ENCODE results near the gene U2AF1L4. TPM values are rescaled to one million over a fixed set of nuclear protein-coding genes. Genes with fewer than 3 reads are reported as not detected.
A peak's percentile ranks its signal among the peaks of the same experiment; 100 is the strongest.

The U2AF1L4 gene
- total RNA-seq, 3 donors from 2014 or later (not counting 1 experiment from before 2014, with no cell fraction given) = 63.7 to 78.2 (median 73.0) TPM

GRCh38 chr19:35710784-35711723 is 34.2 kb downstream of the U2AF1L4 start:
- H3K36me3 ChIP-seq (ENCODE audit: control insufficient read depth, insufficient read depth, low read length) = no peaks in the 10 kb centered on the region
- H3K9me3 ChIP-seq (ENCODE audit: control insufficient read depth, insufficient read depth, low read length) = no peaks in the 10 kb centered on the region
- Mint-ChIP-seq H3K9me3 (no peaks in the 10 kb centered on the region), H3K4me3 (no peak overlapping the region), H3K36me3 (no peaks in the 10 kb centered on the region), H3K27ac (no peak overlapping the region), H3K4me1 (peaks cover 1 to 12% of the 10 kb centered on the region in 2 donors), H3K27me3 (ENCODE audit: low read depth in 2 of 2) (no peaks in the 10 kb centered on the region)
- DNase-seq = peak in 1 of 2 donors; percentile 55
- H3K4me3 ChIP-seq (ENCODE audit: low read length) = no peak overlapping the region
- TF ChIP-seq CTCF (IDR thresholded peaks at IDR 0.05) = no peak
- intact Hi-C loops (cut with micrococcal nuclease) = no loop called here
- peaks cover 29% of the 10 kb centered on the region for H3K4me1 ChIP-seq (ENCODE audit: control insufficient read depth, insufficient read depth, low read length)
- H3K27ac ChIP-seq (ENCODE audit: low read length) = peak overlapping the region; percentile 65
- no peak for ATAC-seq
- H3K27me3 ChIP-seq (ENCODE audit: control insufficient read depth, insufficient read depth, low read length) = no peaks in the 10 kb centered on the region
- 64% methylated on average over 13 of the region's 13 CpGs for WGBS (ENCODE audit: insufficient coverage)

GRCh38 chr19:35708391-35708790 is 36.8 kb downstream of the U2AF1L4 start:
- intact Hi-C loops (cut with micrococcal nuclease) = no loop called here
- Mint-ChIP-seq H3K36me3 (no peaks in the 10 kb centered on the region), H3K27me3 (ENCODE audit: low read depth in 2 of 2) (no peaks in the 10 kb centered on the region), H3K9me3 (no peaks in the 10 kb centered on the region), H3K27ac (no peak overlapping the region), H3K4me1 (no peaks in the 10 kb centered on the region), H3K4me3 (no peak overlapping the region)
- ATAC-seq (no peak), DNase-seq (no peak)
- no peaks in the 10 kb centered on the region for H3K27me3 ChIP-seq (ENCODE audit: control insufficient read depth, insufficient read depth, low read length)
- 94% methylated on average over 1 of the region's 1 CpG for WGBS (ENCODE audit: insufficient coverage)
- H3K27ac ChIP-seq (ENCODE audit: low read length) = no peak overlapping the region
- no peaks in the 10 kb centered on the region for H3K36me3 ChIP-seq (ENCODE audit: control insufficient read depth, insufficient read depth, low read length)
- TF ChIP-seq CTCF (IDR thresholded peaks at IDR 0.05) = no peak
- H3K4me1 ChIP-seq (ENCODE audit: control insufficient read depth, insufficient read depth, low read length) = peaks cover 13% of the 10 kb centered on the region
- H3K9me3 ChIP-seq (ENCODE audit: control insufficient read depth, insufficient read depth, low read length) = no peaks in the 10 kb centered on the region
- H3K4me3 ChIP-seq (ENCODE audit: low read length) = no peak overlapping the region

DNA sequence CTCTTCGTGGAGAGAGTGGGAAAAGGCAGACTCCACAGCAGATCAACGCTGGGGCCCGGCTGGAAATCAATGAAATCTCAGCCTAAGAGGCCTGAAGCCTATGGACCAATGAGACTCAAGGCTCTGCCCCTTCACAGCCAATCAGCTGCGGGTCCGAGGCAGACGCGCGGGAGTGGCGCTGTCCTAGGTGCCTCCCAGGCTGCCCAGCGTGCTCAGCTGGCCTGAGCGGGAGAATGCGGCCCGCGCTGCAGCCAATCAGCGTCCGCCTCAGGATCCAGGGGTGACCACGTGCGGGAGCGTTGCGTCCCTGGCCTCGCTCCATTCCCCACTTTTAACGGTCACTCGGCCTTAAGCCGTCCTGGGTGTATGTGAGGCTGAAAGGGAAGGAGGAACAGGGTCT is 41.0 kb downstream of the U2AF1L4 start, which contains the start of gene ZBTB32:
TSS of gene ZBTB32 (plus strand) at position 341 of the 400 bp plus-strand sequence. CDS start 10,069 bp downstream, outside the sequence.
- no peaks in the 10 kb centered on the region for H3K9me3 Mint-ChIP-seq

More for the DNA sequence above, 41.0 kb downstream of the U2AF1L4 start, which contains the start of gene ZBTB32:
- no peak for TF ChIP-seq CTCF (IDR thresholded peaks at IDR 0.05)
- 47% methylated on average over 24 of the region's 24 CpGs for WGBS (ENCODE audit: insufficient coverage)
- Mint-ChIP-seq H3K27me3 (ENCODE audit: low read depth in 2 of 2) (peaks cover 4 to 7% of the 10 kb centered on the region in 2 donors), H3K4me3 (no peak within 1 kb of the TSS), H3K4me1 (peaks cover 8 to 10% of the 10 kb centered on the region in 2 donors), H3K36me3 (no peaks in the 10 kb centered on the region), H3K27ac (no peak within 1 kb of the TSS)
- Histone ChIP-seq H3K9me3 (ENCODE audit: control insufficient read depth, insufficient read depth, low read length) (no peaks in the 10 kb centered on the region), H3K27ac (ENCODE audit: low read length) (no peak within 1 kb of the TSS), H3K4me1 (ENCODE audit: control insufficient read depth, insufficient read depth, low read length) (peaks cover 14% of the 10 kb centered on the region), H3K36me3 (ENCODE audit: control insufficient read depth, insufficient read depth, low read length) (no peaks in the 10 kb centered on the region), H3K4me3 (ENCODE audit: low read length) (no peak within 1 kb of the TSS), H3K27me3 (ENCODE audit: control insufficient read depth, insufficient read depth, low read length) (no peaks in the 10 kb centered on the region)
- intact Hi-C loops (cut with micrococcal nuclease) = loop anchor here (5.0 kb wide), 1 partner anchor 43 kb away; the partner anchor contains the start of genes LIN37, PSENEN and U2AF1L4
- DNase-seq (no peak), ATAC-seq (no peak)

Measured in natural killer cell (primary cell).